HCT116 (cell line): ENCODE data around the gene ORC4. TPM values are rescaled to one million over a fixed set of nuclear protein-coding genes. Genes with fewer than 3 reads are reported as not detected.

Source experiments
- ATAC-seq: fragments of 200-7000 bp; cut with Tn5 transposase; 2 replicates; pipeline ENCODE4 v1.9.1; 2020; ENCODE audit warnings: mild to moderate bottlenecking, moderate library complexity
- BruUV-seq: library from RNA; stranded (reverse); fragments of 400-500 nt; replicated peaks from 2 replicates; lab custom pipeline; 2021; lab: Mats Ljungman, UMichigan
- CTCF ChIA-PET: fragments of 300-600 bp; sonication (Branson Sonifier 250); formaldehyde crosslinking; loops from one replicate; lab custom pipeline; 2021; ENCODE audit warnings: antibody characterized with exemption; lab: Charles Lee
- POLR2A ChIA-PET: fragments of 300-600, 350-600 bp; sonication (Branson Sonifier 250); formaldehyde crosslinking; loops from one replicate; lab custom pipeline; 2021; ENCODE audit warnings: antibody characterized with exemption; lab: Charles Lee
- RAD21 ChIA-PET, 2 experiments: fragments of 300-600 bp; sonication (Branson Sonifier 250); formaldehyde crosslinking; loops; one replicate each; lab custom pipeline; 2023; ENCODE audit warnings: low total read pairs in 2 of 2; ENCODE audit not compliant: uncharacterized antibody in 2 of 2, unreplicated experiment in 2 of 2, low non-redundant PET in 1 of 2; lab: Charles Lee
- DNase-seq: peaks from one replicate; pipeline ENCODE4 v3.0.0-alpha.2; 2010; ENCODE audit warnings: low read depth, low spot score
- H2AFZ ChIP-seq: fragments of 200-600 bp; shearing (Covaris generic), sonication (generic); 2 replicates; pipeline ENCODE4 v1.6.1; 2017; ENCODE audit warnings: low read depth, mixed run types, mixed read lengths, antibody characterized with exemption, low read length; ENCODE audit not compliant: poor library complexity, severe bottlenecking
- H3K27ac ChIP-seq: 2 replicates; pipeline ENCODE4 v1.5.1; 2012; ENCODE audit warnings: low read depth, low read length
- H3K27me3 ChIP-seq: fragments of 200-600 bp; sonication (generic); 2 replicates; pipeline ENCODE4 v1.6.1; 2016; ENCODE audit warnings: mixed run types, low read length, mixed read lengths; ENCODE audit not compliant: insufficient read depth
- H3K36me3 ChIP-seq, 2 experiments: fragments of 200-500 bp in 1 of 2; fragments of 200-600 bp in 1 of 2; sonication (Bioruptor generic) in 1 of 2; sonication (generic) in 1 of 2; 2 replicates each; pipeline versions ENCODE4 v1.5.1 to v1.6.1; 2014 to 2016; ENCODE audit warnings: low read length in 2 of 2, inconsistent platforms in 1 of 2, mixed read lengths in 1 of 2, mixed run types in 1 of 2; ENCODE audit not compliant: insufficient read depth in 2 of 2, control insufficient read depth in 1 of 2
- H3K4me1 ChIP-seq, 2 experiments: fragments of 200-600 bp in 1 of 2; sonication (generic) in 1 of 2; 2 replicates each; pipeline versions ENCODE4 v1.5.1 to v1.6.1; 2012 to 2017; ENCODE audit warnings: low read length in 2 of 2, inconsistent platforms in 1 of 2, mild to moderate bottlenecking in 1 of 2, mixed read lengths in 1 of 2, mixed run types in 1 of 2, moderate library complexity in 1 of 2; ENCODE audit not compliant: insufficient read depth in 2 of 2, control insufficient read depth in 1 of 2
- H3K4me2 ChIP-seq: fragments of 200-600 bp; sonication (generic); 2 replicates; pipeline ENCODE4 v1.6.1; 2017; ENCODE audit warnings: mixed run types, low read length, mixed read lengths
- H3K4me3 ChIP-seq, 2 experiments: fragments of 200-600 bp in 1 of 2; sonication (generic) in 1 of 2; replicated peaks in 1 of 2; 2 replicates each; pipeline ENCODE4 v1.5.1; 2011 to 2016; ENCODE audit warnings: low read length in 2 of 2, control low read depth in 1 of 2, low read depth in 1 of 2, mild to moderate bottlenecking in 1 of 2, mixed read lengths in 1 of 2, mixed run types in 1 of 2
- H3K79me2 ChIP-seq: fragments of 200-600 bp; sonication (generic); 2 replicates; pipeline ENCODE4 v1.6.1; 2017; ENCODE audit warnings: mild to moderate bottlenecking, mixed run types, low read length, moderate library complexity, mixed read lengths; ENCODE audit not compliant: insufficient read depth
- H3K9ac ChIP-seq: fragments of 200-600 bp; sonication (generic); 2 replicates; pipeline ENCODE4 v1.6.1; 2016; ENCODE audit warnings: low read length, mixed read lengths
- H3K9me2 ChIP-seq: fragments of 200-600 bp; sonication (generic), shearing (Covaris generic); 2 replicates; pipeline ENCODE4 v1.6.1; 2017; ENCODE audit warnings: mixed run types, mild to moderate bottlenecking, moderate library complexity; ENCODE audit not compliant: insufficient read depth
- H3K9me3 ChIP-seq, 2 experiments: fragments of 200-500 bp in 1 of 2; fragments of 200-600 bp in 1 of 2; sonication (Bioruptor generic) in 1 of 2; sonication (generic) in 1 of 2; 2 replicates each; pipeline ENCODE4 v1.6.1; 2014 to 2017; ENCODE audit warnings: low read length in 2 of 2, mixed read lengths in 2 of 2, inconsistent platforms in 1 of 2, low read depth in 1 of 2, mild to moderate bottlenecking in 1 of 2, mixed run types in 1 of 2, moderate library complexity in 1 of 2; ENCODE audit not compliant: control insufficient read depth in 1 of 2, insufficient read depth in 1 of 2
- H4K20me1 ChIP-seq: fragments of 200-600 bp; sonication (generic), shearing (Covaris generic); 2 replicates; pipeline ENCODE4 v1.6.1; 2017; ENCODE audit warnings: mixed run types, mild to moderate bottlenecking, moderate library complexity; ENCODE audit not compliant: insufficient read depth
- EZH2phosphoT487 ChIP-seq: fragments of 200-600 bp; IDR thresholded peaks from 2 replicates; pipeline ENCODE4 v1.6.1; 2018; ENCODE audit warnings: antibody characterized with exemption, borderline replicate concordance
- FOSL1 ChIP-seq: IDR thresholded peaks from 2 replicates; pipeline ENCODE4 v1.6.1; 2012; ENCODE audit warnings: low read depth
- POLR2A ChIP-seq: IDR thresholded peaks from 2 replicates; pipeline ENCODE4 v1.7.0; 2011; ENCODE audit warnings: borderline replicate concordance; ENCODE audit not compliant: insufficient read depth, insufficient read length; ENCODE audit errors: extremely low read depth
- POLR2AphosphoS5 ChIP-seq: IDR thresholded peaks from 2 replicates; pipeline ENCODE4 v1.6.1; 2011; ENCODE audit warnings: mild to moderate bottlenecking, low read depth, low read length, moderate library complexity
- RAD21 ChIP-seq: IDR thresholded peaks from 2 replicates; pipeline ENCODE4 v1.6.1; 2012; ENCODE audit warnings: low read depth, mild to moderate bottlenecking
- SRF ChIP-seq: IDR thresholded peaks from 2 replicates; pipeline ENCODE4 v1.6.1; 2012; ENCODE audit warnings: low read depth
- TCF7L2 ChIP-seq: IDR thresholded peaks from 2 replicates; pipeline ENCODE4 v1.7.0; 2011; ENCODE audit warnings: borderline replicate concordance, inconsistent platforms; ENCODE audit not compliant: insufficient read depth, insufficient read length; ENCODE audit errors: extremely low read depth
- YY1 ChIP-seq: IDR thresholded peaks from 2 replicates; pipeline ENCODE4 v1.6.1; 2011; ENCODE audit warnings: low read length, low read depth, moderate library complexity, mild to moderate bottlenecking; ENCODE audit not compliant: insufficient replicate concordance; ENCODE audit errors: extremely low read depth
- intact Hi-C: fragments of 100-400 bp; cut with micrococcal nuclease; formaldehyde crosslinking; loops from 2 replicates; pipeline ENCODE4 v1.10.0; 2022
- total RNA-seq: library from RNA; stranded (reverse); gene quantifications from one replicate; pipeline ENCODE4 v1.2.1, GENCODE V29; 2021; ENCODE audit not compliant: unreplicated experiment
- TF ChIP-seq, protein P1 (sequence below), 3 experiments: fragments of 200-600 bp in 1 of 3; sonication (generic) in 1 of 3; IDR thresholded peaks in 2 of 3; conservative IDR thresholded peaks in 1 of 3; 2 replicates each; pipeline ENCODE4 v1.5.1; 2012 to 2017; ENCODE audit warnings: low read depth in 2 of 3, low read length in 2 of 3, antibody characterized with exemption in 1 of 3, borderline replicate concordance in 1 of 3, control low read depth in 1 of 3, mild to moderate bottlenecking in 1 of 3, mixed read lengths in 1 of 3, mixed run types in 1 of 3, moderate library complexity in 1 of 3; ENCODE audit not compliant: insufficient read depth in 1 of 3
- TF ChIP-seq, protein P2 (sequence below): IDR thresholded peaks from 2 replicates; pipeline ENCODE4 v1.6.1; 2011; ENCODE audit warnings: mild to moderate bottlenecking, low read length, moderate library complexity; ENCODE audit not compliant: insufficient replicate concordance; ENCODE audit errors: extremely low read depth
- TF ChIP-seq, protein P3 (sequence below): IDR thresholded peaks from 2 replicates; pipeline ENCODE4 v1.6.1; 2012

ORC4 gene
- total RNA-seq, 1 experiment from 2014 or later, result 51.0 TPM

DNA sequence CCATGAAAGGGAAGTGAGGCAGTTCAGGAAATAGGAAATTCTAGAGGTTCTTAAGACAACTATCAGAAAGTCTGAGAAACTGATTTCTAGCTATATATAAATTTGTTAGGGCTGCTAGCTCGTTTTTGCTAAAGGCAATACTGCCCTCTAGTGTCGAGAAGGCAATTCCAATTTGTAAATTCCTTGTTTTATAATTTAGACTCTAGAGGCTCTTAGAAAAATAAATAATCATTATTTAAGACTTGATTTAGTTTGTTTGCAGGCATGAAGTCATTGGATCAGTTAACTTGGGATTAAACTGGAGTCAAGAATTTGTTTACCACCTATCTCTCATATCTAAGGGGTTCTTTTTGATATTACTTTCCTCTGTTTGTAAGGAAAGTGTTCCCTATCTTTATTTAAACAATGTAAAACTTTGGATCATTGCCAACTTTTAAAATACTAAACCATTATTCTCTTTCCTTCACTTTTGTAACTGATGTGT lies 109.5 kb downstream of the ORC4 start:
- Histone ChIP-seq H3K4me1 (no peaks in the 10 kb centered on the region), H3K27me3 (no peaks in the 10 kb centered on the region), H3K9me3 (no peaks in the 10 kb centered on the region), H3K4me2 (no peak overlapping the region), H3K79me2 (no peaks in the 10 kb centered on the region), H3K4me3 (no peak overlapping the region), H3K27ac (no peak overlapping the region), H3K9ac (no peak overlapping the region), H4K20me1 (no peaks in the 10 kb centered on the region), H2AFZ (no peak overlapping the region), H3K9me2 (no peaks in the 10 kb centered on the region), H3K36me3 (no peaks in the 10 kb centered on the region)
- ChIA-PET CTCF (interaction anchor here (0.7 to 3.1 kb wide), 18 partner anchors 9 to 1179 kb away, joined by 3 to 25 read pairs (median 4); no protein-coding TSS in a partner anchor), POLR2A (no interaction called here)
- ATAC-seq (no peak), DNase-seq (peak; percentile 52)
- no TSS peak for BruUV-seq
- intact Hi-C loops, result loop anchor here (1.0 to 5.0 kb wide), 5 partner anchors 579 to 1177 kb away; no protein-coding TSS in a partner anchor
- TF ChIP-seq, protein P1, sequence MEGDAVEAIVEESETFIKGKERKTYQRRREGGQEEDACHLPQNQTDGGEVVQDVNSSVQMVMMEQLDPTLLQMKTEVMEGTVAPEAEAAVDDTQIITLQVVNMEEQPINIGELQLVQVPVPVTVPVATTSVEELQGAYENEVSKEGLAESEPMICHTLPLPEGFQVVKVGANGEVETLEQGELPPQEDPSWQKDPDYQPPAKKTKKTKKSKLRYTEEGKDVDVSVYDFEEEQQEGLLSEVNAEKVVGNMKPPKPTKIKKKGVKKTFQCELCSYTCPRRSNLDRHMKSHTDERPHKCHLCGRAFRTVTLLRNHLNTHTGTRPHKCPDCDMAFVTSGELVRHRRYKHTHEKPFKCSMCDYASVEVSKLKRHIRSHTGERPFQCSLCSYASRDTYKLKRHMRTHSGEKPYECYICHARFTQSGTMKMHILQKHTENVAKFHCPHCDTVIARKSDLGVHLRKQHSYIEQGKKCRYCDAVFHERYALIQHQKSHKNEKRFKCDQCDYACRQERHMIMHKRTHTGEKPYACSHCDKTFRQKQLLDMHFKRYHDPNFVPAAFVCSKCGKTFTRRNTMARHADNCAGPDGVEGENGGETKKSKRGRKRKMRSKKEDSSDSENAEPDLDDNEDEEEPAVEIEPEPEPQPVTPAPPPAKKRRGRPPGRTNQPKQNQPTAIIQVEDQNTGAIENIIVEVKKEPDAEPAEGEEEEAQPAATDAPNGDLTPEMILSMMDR (IDR thresholded peaks at IDR 0.05 in 2 of 3, conservative IDR thresholded peaks at IDR 0.05 in 1 of 3; ENCODE audit: borderline replicate concordance in 1 of 3, insufficient read depth in 1 of 3, low read depth in 2 of 3, low read length in 2 of 3), result peak; percentile 47 to 72 (median 64); a peak in 5 of 6 replicates
- TF ChIP-seq YY1 (no peak), RAD21 (peak; percentile 87)
- TF ChIP-seq, all 23 proteins: peak for 2
- RAD21 ChIA-PET, result interaction anchor here (0.6 to 1.4 kb wide), 5 partner anchors 579 to 1177 kb away, joined by 3 to 6 read pairs (median 3); no protein-coding TSS in a partner anchor

DNA sequence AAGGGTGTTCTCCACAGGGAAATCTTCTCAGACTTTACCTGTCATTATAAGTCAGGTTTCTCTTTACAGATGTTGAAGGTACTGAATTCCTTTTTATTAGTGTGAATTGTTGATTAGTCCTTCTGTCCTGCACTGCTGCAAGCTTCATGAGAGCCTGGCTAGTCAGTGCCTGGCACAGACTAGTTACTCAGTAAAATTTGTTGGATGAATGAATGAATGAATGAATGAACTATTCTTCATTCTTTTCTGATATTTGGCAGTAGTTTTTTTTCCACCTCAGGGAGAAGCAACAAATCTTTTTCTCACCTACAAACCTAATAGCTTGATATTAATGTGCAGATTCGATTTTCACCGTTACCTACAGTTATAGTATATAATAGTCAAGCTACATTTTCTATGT lies 111.4 kb downstream of the ORC4 start:
- H3K9ac ChIP-seq, result no peak overlapping the region
- ATAC-seq (no peak), DNase-seq (no peak)
- no peak overlapping the region for H2AFZ ChIP-seq
- no peaks in the 10 kb centered on the region for H3K27me3 ChIP-seq
- no TSS peak for BruUV-seq
- POLR2A ChIA-PET, result no interaction called here
- no peak overlapping the region for H3K4me2 ChIP-seq
- CTCF ChIA-PET, result interaction anchor here (0.9 to 3.1 kb wide), 3 partner anchors 864 to 1176 kb away, joined by 3 to 25 read pairs (median 3); no protein-coding TSS in a partner anchor
- H3K36me3 ChIP-seq, result no peaks in the 10 kb centered on the region
- H3K4me3 ChIP-seq, result no peak overlapping the region
- H3K9me2 ChIP-seq, result no peaks in the 10 kb centered on the region
- RAD21 ChIA-PET, result no interaction called here
- no peak overlapping the region for H3K27ac ChIP-seq
- intact Hi-C loops, result no loop called here
- H3K79me2 ChIP-seq, result no peaks in the 10 kb centered on the region
- no peaks in the 10 kb centered on the region for H3K9me3 ChIP-seq
- H4K20me1 ChIP-seq, result no peaks in the 10 kb centered on the region
- H3K4me1 ChIP-seq, result no peaks in the 10 kb centered on the region
- no peak for TF ChIP-seq SRF
- TF ChIP-seq, protein P2, sequence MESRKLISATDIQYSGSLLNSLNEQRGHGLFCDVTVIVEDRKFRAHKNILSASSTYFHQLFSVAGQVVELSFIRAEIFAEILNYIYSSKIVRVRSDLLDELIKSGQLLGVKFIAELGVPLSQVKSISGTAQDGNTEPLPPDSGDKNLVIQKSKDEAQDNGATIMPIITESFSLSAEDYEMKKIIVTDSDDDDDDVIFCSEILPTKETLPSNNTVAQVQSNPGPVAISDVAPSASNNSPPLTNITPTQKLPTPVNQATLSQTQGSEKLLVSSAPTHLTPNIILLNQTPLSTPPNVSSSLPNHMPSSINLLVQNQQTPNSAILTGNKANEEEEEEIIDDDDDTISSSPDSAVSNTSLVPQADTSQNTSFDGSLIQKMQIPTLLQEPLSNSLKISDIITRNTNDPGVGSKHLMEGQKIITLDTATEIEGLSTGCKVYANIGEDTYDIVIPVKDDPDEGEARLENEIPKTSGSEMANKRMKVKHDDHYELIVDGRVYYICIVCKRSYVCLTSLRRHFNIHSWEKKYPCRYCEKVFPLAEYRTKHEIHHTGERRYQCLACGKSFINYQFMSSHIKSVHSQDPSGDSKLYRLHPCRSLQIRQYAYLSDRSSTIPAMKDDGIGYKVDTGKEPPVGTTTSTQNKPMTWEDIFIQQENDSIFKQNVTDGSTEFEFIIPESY, result no peak
- no peak for TF ChIP-seq POLR2AphosphoS5
- no peak for TF ChIP-seq FOSL1
- no peak for TF ChIP-seq TCF7L2
- TF ChIP-seq, protein P3, sequence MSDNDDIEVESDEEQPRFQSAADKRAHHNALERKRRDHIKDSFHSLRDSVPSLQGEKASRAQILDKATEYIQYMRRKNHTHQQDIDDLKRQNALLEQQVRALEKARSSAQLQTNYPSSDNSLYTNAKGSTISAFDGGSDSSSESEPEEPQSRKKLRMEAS, result no peak
- TF ChIP-seq, protein P1 (IDR thresholded peaks at IDR 0.05 in 2 of 3, conservative IDR thresholded peaks at IDR 0.05 in 1 of 3; ENCODE audit: borderline replicate concordance in 1 of 3, insufficient read depth in 1 of 3, low read depth in 2 of 3, low read length in 2 of 3), result no peak
- TF ChIP-seq EZH2phosphoT487, result no peak
- no peak for TF ChIP-seq POLR2A
